ENCODE results near the gene ATP13A3.

GRCh38 chr3:194382196-194382891, 104.5 kb downstream of the ATP13A3 start:
- TF ChIP-seq, protein P1, sequence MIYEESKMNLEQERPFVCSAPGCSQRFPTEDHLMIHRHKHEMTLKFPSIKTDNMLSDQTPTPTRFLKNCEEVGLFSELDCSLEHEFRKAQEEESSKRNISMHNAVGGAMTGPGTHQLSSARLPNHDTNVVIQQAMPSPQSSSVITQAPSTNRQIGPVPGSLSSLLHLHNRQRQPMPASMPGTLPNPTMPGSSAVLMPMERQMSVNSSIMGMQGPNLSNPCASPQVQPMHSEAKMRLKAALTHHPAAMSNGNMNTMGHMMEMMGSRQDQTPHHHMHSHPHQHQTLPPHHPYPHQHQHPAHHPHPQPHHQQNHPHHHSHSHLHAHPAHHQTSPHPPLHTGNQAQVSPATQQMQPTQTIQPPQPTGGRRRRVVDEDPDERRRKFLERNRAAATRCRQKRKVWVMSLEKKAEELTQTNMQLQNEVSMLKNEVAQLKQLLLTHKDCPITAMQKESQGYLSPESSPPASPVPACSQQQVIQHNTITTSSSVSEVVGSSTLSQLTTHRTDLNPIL (CRISPR knock-in tag; IDR thresholded peaks at IDR 0.05; ENCODE audit: low read depth), result no peak
- TF ChIP-seq ARNTL (CRISPR knock-in tag; IDR thresholded peaks at IDR 0.05; ENCODE audit: borderline replicate concordance, low read depth) (no peak), TCF4 (CRISPR knock-in tag; IDR thresholded peaks at IDR 0.05; ENCODE audit: borderline replicate concordance) (no peak)
